HepG2 (cell line): ENCODE data around the gene TRANK1. TPM values are rescaled to one million over a fixed set of nuclear protein-coding genes. Genes with fewer than 3 reads are reported as not detected.

ENCODE experiments used
- ATAC-seq: fragments of 200-7000 bp; cut with Tn5 transposase; 3 replicates; pipeline ENCODE4 v1.9.1; 2020; ENCODE audit warnings: mild to moderate bottlenecking, moderate library complexity
- Bru-seq: library from RNA; stranded (reverse); fragments of 400-500 nt; gene quantifications from one replicate; lab custom pipeline; 2021; lab: Mats Ljungman, UMichigan
- BruChase-seq, 2 experiments: library from RNA; stranded (reverse); fragments of 400-500 nt; gene quantifications; one replicate each; lab custom pipeline; 2021; lab: Mats Ljungman, UMichigan
- BruUV-seq: library from RNA; stranded (reverse); fragments of 400-500 nt; replicated peaks from 2 replicates; lab custom pipeline; 2021; lab: Mats Ljungman, UMichigan
- CTCF ChIA-PET: fragments of 300-600 bp; formaldehyde crosslinking; extraction: SDS; loops from one replicate; lab custom pipeline; 2021; ENCODE audit warnings: low total read pairs, inconsistent platforms, low intra/inter-chr PET ratio; lab: Yijun Ruan, JAX
- POLR2A ChIA-PET: fragments of 350-600 bp; sonication (Branson Sonifier 250); formaldehyde crosslinking; loops from one replicate; lab custom pipeline; 2020; ENCODE audit warnings: antibody characterized with exemption, inconsistent platforms; lab: Yijun Ruan, JAX
- DNase-seq: peaks from one replicate; pipeline ENCODE4 v3.0.0-alpha.2; 2015; ENCODE audit warnings: low spot score
- FAIRE-seq: peaks from 3 replicates; lab custom pipeline; 2011; peaks lifted over from hg19 to GRCh38; lab: Jason Lieb, UNC
- H2AFZ ChIP-seq: one replicate; pipeline ENCODE4 v1.6.1; 2011; ENCODE audit warnings: low read length, inconsistent platforms
- H3K27ac ChIP-seq: fragments of 300-600 bp; 3 replicates; pipeline ENCODE4 v1.8.0; 2011; ENCODE audit warnings: mixed run types, mild to moderate bottlenecking, mixed read lengths, low read length, inconsistent platforms; ENCODE audit not compliant: insufficient read depth; ENCODE audit errors: extremely low read length
- H3K27me3 ChIP-seq, 2 experiments: fragments of 200-600 bp in 1 of 2; 2 replicates in 1 of 2; 3 replicates in 1 of 2; pipeline versions ENCODE4 v1.6.0 to v1.8.0; 2011; ENCODE audit warnings: low read length in 2 of 2, mild to moderate bottlenecking in 2 of 2, moderate library complexity in 2 of 2, inconsistent platforms in 1 of 2; ENCODE audit not compliant: insufficient read depth in 2 of 2, control insufficient read depth in 1 of 2
- H3K36me3 ChIP-seq, 2 experiments: fragments of 200-600 bp in 1 of 2; replicated peaks in 1 of 2; 2 replicates in 1 of 2; 3 replicates in 1 of 2; pipeline versions ENCODE4 v1.5.1 to v1.8.0; 2011; ENCODE audit warnings: low read length in 2 of 2, inconsistent platforms in 1 of 2; ENCODE audit not compliant: insufficient read depth in 2 of 2, control insufficient read depth in 1 of 2
- H3K4me1 ChIP-seq: 2 replicates; pipeline ENCODE4 v1.5.1; 2012; ENCODE audit warnings: low read length, inconsistent platforms; ENCODE audit not compliant: insufficient read depth
- H3K4me2 ChIP-seq: 2 replicates; pipeline ENCODE4 v1.6.0; 2011; ENCODE audit warnings: low read depth, low read length, inconsistent platforms
- H3K4me3 ChIP-seq, 3 experiments: fragments of 200-600 bp in 1 of 3; sonication (generic), shearing (Covaris generic) in 1 of 3; replicated peaks in 1 of 3; 2 replicates each; pipeline ENCODE4 v1.5.1; 2011 to 2016; ENCODE audit warnings: low read length in 3 of 3, inconsistent platforms in 2 of 3, low read depth in 2 of 3, mild to moderate bottlenecking in 2 of 3, control low read depth in 1 of 3, mixed read lengths in 1 of 3; ENCODE audit not compliant: insufficient read depth in 1 of 3
- H3K79me2 ChIP-seq: one replicate; pipeline ENCODE4 v1.6.1; 2011; ENCODE audit warnings: low read length, inconsistent platforms; ENCODE audit not compliant: insufficient read depth
- H3K9ac ChIP-seq: 2 replicates; pipeline ENCODE4 v1.6.0; 2011; ENCODE audit warnings: mild to moderate bottlenecking, low read depth, low read length, inconsistent platforms; ENCODE audit not compliant: insufficient read depth
- H3K9me3 ChIP-seq: 2 replicates; pipeline ENCODE4 v1.5.1; 2012; ENCODE audit warnings: mild to moderate bottlenecking, low read length
- H4K20me1 ChIP-seq: 2 replicates; pipeline ENCODE4 v1.6.0; 2011; ENCODE audit warnings: inconsistent platforms, mild to moderate bottlenecking, low read length, moderate library complexity; ENCODE audit not compliant: insufficient read depth
- IRX3 ChIP-seq: sonication (generic); formaldehyde crosslinking; IDR thresholded peaks from 2 replicates; pipeline ENCODE4 v1.8.1; 2023; ENCODE audit warnings: mild to moderate bottlenecking, low read depth, missing genetic modification reagents, borderline replicate concordance
- SIX4 ChIP-seq: sonication (generic); formaldehyde crosslinking; IDR thresholded peaks from 2 replicates; pipeline ENCODE4 v1.4.0; 2020; ENCODE audit warnings: missing genetic modification reagents
- ZNF724P ChIP-seq: sonication (generic); formaldehyde crosslinking; IDR thresholded peaks from 2 replicates; pipeline ENCODE4 v1.8.0; 2022; ENCODE audit warnings: missing genetic modification reagents, borderline replicate concordance
- WGBS: methylation state at CpG from one replicate; pipeline ENCODE4 v1.1.6; 2017; ENCODE audit warnings: low lambda C conversion rate; 5-methylcytosine and 5-hydroxymethylcytosine counted together
- in situ Hi-C: cut with HindIII; loops from 2 replicates; pipeline ENCODE4 v1.10.0; 2017; ENCODE audit warnings: low pct_unique_long_range_greater_than_20kb; ENCODE audit not compliant: extremely low pct_ligation_motif_present
- intact Hi-C: fragments of 100-400 bp; cut with micrococcal nuclease; formaldehyde crosslinking; loops from one replicate; pipeline ENCODE4 v1.10.0; 2022; ENCODE audit not compliant: unreplicated experiment
- long read RNA-seq, 2 experiments: library from RNA in 1 of 2; library from polyadenylated mRNA in 1 of 2; stranded (forward) in 1 of 2; unstranded in 1 of 2; transcript quantifications; one replicate each; pipeline ENCODE4 v2.0.0, GENCODE V29; 2019 to 2022
- polyA minus RNA-seq, 3 experiments: library from RNA; depleted of rRNA, polyadenylated mRNA; stranded (reverse); fragments of >200 nt; gene quantifications; 2 replicates each; pipeline ENCODE4 v1.2.3, GENCODE V29; 2011; ENCODE audit warnings: low replicate concordance in 1 of 3
- polyA plus RNA-seq, 8 experiments: library from polyadenylated mRNA; depleted of rRNA in 3 of 8; stranded (reverse) in 7 of 8; unstranded in 1 of 8; fragments of >200 nt; fragmentation: Illumina TruSeq in 4 of 8; extraction: Trizol in 4 of 8; gene quantifications; 2 replicates each; pipeline versions ENCODE4 v1.2.1 to v1.2.3, GENCODE V29; 2011 to 2016; ENCODE audit warnings: low read depth in 4 of 8, missing spikeins in 1 of 8, mixed read lengths in 1 of 8; ENCODE audit not compliant: insufficient read depth in 1 of 8
- total RNA-seq, 5 experiments: library from RNA; depleted of rRNA; stranded (reverse); fragments of >200 nt; fragmentation: Illumina TruSeq; extraction: Trizol; gene quantifications; 2 replicates each; pipeline ENCODE4 v1.2.3, GENCODE V29; 2016; ENCODE audit warnings: low read depth in 1 of 5

Gene TRANK1
- 0.13 and 0.67 TPM in 2 replicates for total RNA-seq (2016; rRNA removed; fragmentation: Illumina TruSeq; extraction: Trizol)
- total RNA-seq (2016; cell fraction: cytosol; rRNA removed; fragmentation: Illumina TruSeq; extraction: Trizol; ENCODE audit: low read depth): 0.26 TPM in 1 of 2 replicates, not detected in the other
- total RNA-seq (2016; cell fraction: insoluble cytoplasmic fraction; rRNA removed; fragmentation: Illumina TruSeq; extraction: Trizol): 0.11 and 0.52 TPM in 2 replicates
- 0.14 and 0.34 TPM in 2 replicates for total RNA-seq (2016; cell fraction: membrane; rRNA removed; fragmentation: Illumina TruSeq; extraction: Trizol)
- total RNA-seq (2016; cell fraction: nucleus; rRNA removed; fragmentation: Illumina TruSeq; extraction: Trizol): 0.19 and 1.2 TPM in 2 replicates
- 0.32 and 0.33 TPM in 2 replicates for polyA plus RNA-seq (2011; rRNA removed)
- 0.11 and 0.22 TPM in 2 replicates for polyA plus RNA-seq (2011; cell fraction: cytosol; rRNA removed)
- polyA plus RNA-seq (2011; cell fraction: nucleus; rRNA removed): 0.78 and 1.3 TPM in 2 replicates
- polyA plus RNA-seq (2012): 0.68 and 1.0 TPM in 2 replicates
- not detected in 2 replicates for polyA plus RNA-seq (2016; cell fraction: cytosol; fragmentation: Illumina TruSeq; extraction: Trizol; ENCODE audit: low read depth)
- polyA plus RNA-seq (2016; cell fraction: insoluble cytoplasmic fraction; fragmentation: Illumina TruSeq; extraction: Trizol; ENCODE audit: low read depth): 0.15 and 0.17 TPM in 2 replicates
- polyA plus RNA-seq (2016; cell fraction: membrane; fragmentation: Illumina TruSeq; extraction: Trizol; ENCODE audit: low read depth): not detected in 2 replicates
- 0.15 and 0.17 TPM in 2 replicates for polyA plus RNA-seq (2016; cell fraction: nucleus; fragmentation: Illumina TruSeq; extraction: Trizol; ENCODE audit: insufficient read depth, low read depth)
- polyA minus RNA-seq (2011; rRNA and poly(A)+ RNA removed; ENCODE audit: low replicate concordance): 0.28 and 10.7 TPM in 2 replicates
- polyA minus RNA-seq (2011; cell fraction: cytosol; rRNA and poly(A)+ RNA removed): 0.26 and 0.79 TPM in 2 replicates
- 1.6 and 3.0 TPM in 2 replicates for polyA minus RNA-seq (2011; cell fraction: nucleus; rRNA and poly(A)+ RNA removed)
- percentile 21 among the genes with signal in this experiment for Bru-seq, nascent RNA
- BruChase-seq, experiment 1, labeled RNA remaining after a 6-hour chase: percentile 23 among the genes with signal in this experiment
- BruChase-seq, experiment 2, labeled RNA remaining after a 2-hour chase: percentile 32 among the genes with signal in this experiment
- long read RNA-seq, experiment 1: 0 reads
- long read RNA-seq, experiment 2, partial matches to known transcripts: 2 of 3 reads
- long read RNA-seq, experiment 2, other reads (novel, unspliced or antisense): 1 of 3 reads

- Histone ChIP-seq H3K36me3 (no peaks in the 10 kb centered on the region), H3K4me1 (no peaks in the 10 kb centered on the region), H3K4me3 (no peak within 1 kb of the TSS), H3K27me3 (no peaks in the 10 kb centered on the region; a peak in 1 of 5 replicates), H3K4me2 (no peak within 1 kb of the TSS), H2AFZ (no peak within 1 kb of the TSS), H4K20me1 (no peaks in the 10 kb centered on the region), H3K27ac (no peak within 1 kb of the TSS), H3K79me2 (no peaks in the 10 kb centered on the region), H3K9me3 (peaks cover 17% of the 10 kb centered on the region), H3K9ac (no peak within 1 kb of the TSS)
- 86% methylated on average over 23 of the region's 68 CpGs for WGBS
- CTCF ChIA-PET: no interaction called here
- intact Hi-C loops (no loop called here), in situ Hi-C loops (no loop called here)
- TF ChIP-seq IRX3 (CRISPR knock-in tag): no peak
- TF ChIP-seq SIX4 (CRISPR knock-in tag): no peak
- TF ChIP-seq ZNF724P (CRISPR knock-in tag): no peak
- FAIRE-seq: no peak
- no TSS peak for BruUV-seq
- POLR2A ChIA-PET: no interaction called here
- DNase-seq: no peak
- ATAC-seq: no peak
These were observed at the start of gene TRANK1 for GRCh38 chr3:36944641-36945270. Gene TRANK1, minus strand, starts transcription at chr3:36945054. Its CDS starts 245 bp downstream, at chr3:36944809.
